ENCODE data around the gene MYO18B. TPM values are rescaled to one million over a fixed set of nuclear protein-coding genes. Genes with fewer than 3 reads are reported as not detected.

The MYO18B gene
- polyA plus RNA-seq, 3 donors = not detected

- H3K9me3 Mint-ChIP-seq = peaks cover 9 to 21% (median 16%) of the 10 kb centered on the region in 7 donors
- DNase-seq = no peak
- no peak overlapping the region for H3K4me2 ChIP-seq (replicated peaks; ENCODE audit: extremely low read depth, low read length, poor library complexity, severe bottlenecking)
- H3K36me3 Mint-ChIP-seq = no peaks in the 10 kb centered on the region
- H3K4me1 Mint-ChIP-seq = peaks cover 2% of the 10 kb centered on the region
- no peak overlapping the region for H2AFZ ChIP-seq (ENCODE audit: insufficient read depth, low read depth, low read length, poor library complexity, severe bottlenecking)
- no peak for TF ChIP-seq CTCF (IDR thresholded peaks at IDR 0.05)
- H3K9ac ChIP-seq (ENCODE audit: insufficient read depth, low read length, poor library complexity, severe bottlenecking) = no peak overlapping the region
- H3K27ac Mint-ChIP-seq = no peak overlapping the region
- no peak overlapping the region for H3K27ac ChIP-seq (ENCODE audit: low read depth in 1 of 2, low read length in 2 of 2)
- no peaks in the 10 kb centered on the region for H3K4me1 ChIP-seq (ENCODE audit: control insufficient read depth in 1 of 2, insufficient read depth in 2 of 2, low read length in 2 of 2)
- no peak overlapping the region for H3K4me3 Mint-ChIP-seq
- H3K27me3 ChIP-seq (ENCODE audit: control insufficient read depth in 2 of 2, insufficient read depth in 2 of 2, low read length in 2 of 2) = no peaks in the 10 kb centered on the region
- H3K79me2 ChIP-seq (ENCODE audit: insufficient read depth, low read length) = no peaks in the 10 kb centered on the region
- H3K27me3 Mint-ChIP-seq (ENCODE audit: low read depth in 3 of 3) = peaks cover 7 to 10% (median 8%) of the 10 kb centered on the region in 3 donors
- H3K4me3 ChIP-seq (replicated peaks in 1 of 3; ENCODE audit: low read depth in 2 of 3, low read length in 3 of 3) = no peak overlapping the region
- WGBS (ENCODE audit: insufficient coverage) = 92% methylated on average over 2 of the region's 4 CpGs
- no peaks in the 10 kb centered on the region for H3K36me3 ChIP-seq (replicated peaks in 1 of 2; ENCODE audit: control insufficient read depth in 1 of 2, insufficient read depth in 2 of 2, low read length in 2 of 2)
- peaks cover 11 to 22% of the 10 kb centered on the region in 2 donors for H3K9me3 ChIP-seq (replicated peaks in 1 of 2; ENCODE audit: control insufficient read depth in 1 of 2, insufficient read depth in 1 of 2, low read length in 2 of 2)
- no peaks in the 10 kb centered on the region for H4K20me1 ChIP-seq (ENCODE audit: insufficient read depth, low read length)
- intact Hi-C loops (cut with micrococcal nuclease) = no loop called here
These were observed 23.8 kb downstream of the MYO18B start for GRCh38 chr22:25765801-25766200.

GRCh38 chr22:25766418-25766817 lies 24.4 kb downstream of the MYO18B start:
- Mint-ChIP-seq H3K36me3 (no peaks in the 10 kb centered on the region), H3K4me1 (no peaks in the 10 kb centered on the region), H3K27ac (no peak overlapping the region), H3K27me3 (ENCODE audit: low read depth in 3 of 3) (peaks cover 7 to 9% (median 8%) of the 10 kb centered on the region in 3 donors), H3K9me3 (peaks cover 9 to 21% (median 16%) of the 10 kb centered on the region in 7 donors), H3K4me3 (no peak overlapping the region)
- H3K27me3 ChIP-seq (ENCODE audit: control insufficient read depth in 2 of 2, insufficient read depth in 2 of 2, low read length in 2 of 2) = no peaks in the 10 kb centered on the region
- no peak for DNase-seq
- H4K20me1 ChIP-seq (ENCODE audit: insufficient read depth, low read length) = no peaks in the 10 kb centered on the region
- 86% methylated on average over 3 of the region's 3 CpGs for WGBS (ENCODE audit: insufficient coverage)
- peaks cover 11 to 22% of the 10 kb centered on the region in 2 donors for H3K9me3 ChIP-seq (replicated peaks in 1 of 2; ENCODE audit: control insufficient read depth in 1 of 2, insufficient read depth in 1 of 2, low read length in 2 of 2)
- H3K4me2 ChIP-seq (replicated peaks; ENCODE audit: extremely low read depth, low read length, poor library complexity, severe bottlenecking) = no peak overlapping the region
- no peak overlapping the region for H3K9ac ChIP-seq (ENCODE audit: insufficient read depth, low read length, poor library complexity, severe bottlenecking)
- H3K4me1 ChIP-seq (ENCODE audit: control insufficient read depth in 1 of 2, insufficient read depth in 2 of 2, low read length in 2 of 2) = no peaks in the 10 kb centered on the region
- no peak for TF ChIP-seq CTCF (IDR thresholded peaks at IDR 0.05)
- H3K27ac ChIP-seq (ENCODE audit: low read depth in 1 of 2, low read length in 2 of 2) = no peak overlapping the region
- no peak overlapping the region for H3K4me3 ChIP-seq (replicated peaks in 1 of 3; ENCODE audit: low read depth in 2 of 3, low read length in 3 of 3)
- no peaks in the 10 kb centered on the region for H3K36me3 ChIP-seq (replicated peaks in 1 of 2; ENCODE audit: control insufficient read depth in 1 of 2, insufficient read depth in 2 of 2, low read length in 2 of 2)
- intact Hi-C loops (cut with micrococcal nuclease) = no loop called here
- no peak overlapping the region for H2AFZ ChIP-seq (ENCODE audit: insufficient read depth, low read depth, low read length, poor library complexity, severe bottlenecking)
- H3K79me2 ChIP-seq (ENCODE audit: insufficient read depth, low read length) = no peaks in the 10 kb centered on the region
